SK-N-SH treated with all-trans-retinoic acid at 6 μM for 48 hours (cell line): ENCODE measurements around the gene LCN6.

Experiments used
- ATAC-seq: fragments of 200-7000 bp; cut with Tn5 transposase; 3 replicates; pipeline ENCODE4 v1.9.1; 2020; ENCODE audit warnings: mild to moderate bottlenecking, moderate library complexity
- ARNTL ChIP-seq: fragments of 450-650 bp; formaldehyde crosslinking; IDR thresholded peaks from 2 replicates; pipeline ENCODE4 v1.5.0; 2020; ENCODE audit warnings: low read depth, mild to moderate bottlenecking, moderate library complexity, borderline replicate concordance
- BACH2 ChIP-seq: fragments of 250-450 bp; sonication (Bioruptor Pico); IDR thresholded peaks from 2 replicates; pipeline ENCODE4 v1.9.0; 2021; ENCODE audit warnings: mild to moderate bottlenecking, borderline replicate concordance
- CSDC2 ChIP-seq: fragments of 250-450 bp; sonication (Bioruptor Pico); IDR thresholded peaks from 2 replicates; pipeline ENCODE4 v1.5.0; 2020; ENCODE audit warnings: mild to moderate bottlenecking, moderate library complexity
- ESRRG ChIP-seq: fragments of 250-450 bp; sonication (Bioruptor Pico); IDR thresholded peaks from 2 replicates; pipeline ENCODE4 v1.6.1; 2021; ENCODE audit warnings: mild to moderate bottlenecking
- ISL1 ChIP-seq: fragments of 250-450 bp; sonication (Bioruptor Pico); IDR thresholded peaks from 2 replicates; pipeline ENCODE4 v2.1.2; 2022; ENCODE audit warnings: mild to moderate bottlenecking, moderate library complexity
- OSR1 ChIP-seq: fragments of 250-450 bp; sonication (Bioruptor Pico); IDR thresholded peaks from 2 replicates; pipeline ENCODE4 v1.8.0; 2022; ENCODE audit warnings: moderate library complexity, mild to moderate bottlenecking, inconsistent platforms
- RARB ChIP-seq: fragments of 250-450 bp; sonication (Bioruptor Pico); IDR thresholded peaks from 2 replicates; pipeline ENCODE4 v1.8.0; 2021; ENCODE audit warnings: mild to moderate bottlenecking, moderate library complexity
- SNAI2 ChIP-seq: fragments of 250-450 bp; sonication (Bioruptor Pico); IDR thresholded peaks from 2 replicates; pipeline ENCODE4 v1.5.0; 2020; ENCODE audit warnings: mild to moderate bottlenecking, moderate library complexity
- TCF4 ChIP-seq: fragments of 250-450 bp; sonication (Bioruptor Pico); IDR thresholded peaks from 2 replicates; pipeline ENCODE4 v1.8.0; 2021; ENCODE audit warnings: mild to moderate bottlenecking, moderate library complexity, borderline replicate concordance
- TOX ChIP-seq: fragments of 250-450 bp; sonication (Bioruptor Pico); IDR thresholded peaks from 2 replicates; pipeline ENCODE4 v1.8.0; 2021; ENCODE audit warnings: mild to moderate bottlenecking, moderate library complexity, borderline replicate concordance
- ZC3H10 ChIP-seq: fragments of 250-450 bp; sonication (Bioruptor Pico); IDR thresholded peaks from 2 replicates; pipeline ENCODE4 v1.5.1; 2021; ENCODE audit warnings: mild to moderate bottlenecking, moderate library complexity
- ZFP3 ChIP-seq: fragments of 250-450 bp; sonication (Bioruptor Pico); IDR thresholded peaks from 2 replicates; pipeline ENCODE4 v1.5.0; 2020; ENCODE audit warnings: mild to moderate bottlenecking, moderate library complexity
- ZFP30 ChIP-seq: fragments of 450-650 bp; formaldehyde crosslinking; IDR thresholded peaks from 2 replicates; pipeline ENCODE4 v1.5.0; 2022; ENCODE audit warnings: mild to moderate bottlenecking, moderate library complexity
- ZNF565 ChIP-seq: fragments of 450-650 bp; formaldehyde crosslinking; conservative IDR thresholded peaks from 2 replicates; pipeline ENCODE4 v1.5.0; 2020; ENCODE audit warnings: low read depth, mild to moderate bottlenecking, moderate library complexity
- ZNF70 ChIP-seq: fragments of 450-650 bp; formaldehyde crosslinking; IDR thresholded peaks from 2 replicates; pipeline ENCODE4 v1.5.0; 2020; ENCODE audit warnings: mild to moderate bottlenecking, moderate library complexity
- ZNF8 ChIP-seq: fragments of 450-650 bp; formaldehyde crosslinking; IDR thresholded peaks from 2 replicates; pipeline ENCODE4 v1.5.0; 2020; ENCODE audit warnings: mild to moderate bottlenecking, moderate library complexity
- TF ChIP-seq, protein P1 (sequence below): fragments of 250-450 bp; sonication (Bioruptor Pico); IDR thresholded peaks from 2 replicates; pipeline ENCODE4 v1.8.0; 2020; ENCODE audit warnings: mild to moderate bottlenecking, moderate library complexity, borderline replicate concordance
- TF ChIP-seq, protein P2 (sequence below): fragments of 250-450 bp; sonication (Bioruptor Pico); IDR thresholded peaks from 2 replicates; pipeline ENCODE4 v1.5.0; 2020; ENCODE audit warnings: mild to moderate bottlenecking, moderate library complexity
- TF ChIP-seq, protein P3 (sequence below): fragments of 250-450 bp; sonication (Bioruptor Pico); IDR thresholded peaks from 2 replicates; pipeline ENCODE4 v1.8.0; 2021; ENCODE audit warnings: low read depth, mild to moderate bottlenecking, moderate library complexity, borderline replicate concordance
- TF ChIP-seq, protein P4 (sequence below): fragments of 250-450 bp; sonication (Bioruptor Pico); IDR thresholded peaks from 2 replicates; pipeline ENCODE4 v1.5.1; 2021; ENCODE audit warnings: mild to moderate bottlenecking, moderate library complexity

Gene LCN6

DNA sequence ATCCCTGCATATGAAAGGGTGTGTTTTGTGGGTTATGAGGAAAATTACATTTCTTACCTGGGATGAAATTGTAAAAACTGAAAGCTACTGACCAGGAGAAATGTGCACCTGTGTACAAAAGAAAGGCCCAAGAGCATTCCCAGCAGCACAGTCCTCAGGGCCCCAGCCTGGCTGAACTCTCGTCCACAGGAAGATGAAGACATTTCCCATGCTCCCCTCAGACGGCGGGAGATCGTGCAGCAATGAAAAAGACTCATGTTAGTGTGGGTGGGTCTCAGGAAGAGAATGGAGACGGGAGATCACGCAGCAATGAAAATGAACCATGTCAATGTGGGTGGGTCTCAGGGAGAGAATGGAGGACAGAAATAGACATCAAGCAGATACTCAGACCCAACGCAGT lies 28.6 kb upstream of the LCN6 start:
- TF ChIP-seq ARNTL (no peak), ESRRG (CRISPR knock-in tag) (no peak), CSDC2 (no peak), ZFP3 (no peak), ZC3H10 (CRISPR knock-in tag) (no peak), TCF4 (CRISPR knock-in tag) (no peak), ZNF565 (CRISPR knock-in tag) (no peak), RARB (CRISPR knock-in tag) (no peak), ZFP30 (CRISPR knock-in tag) (no peak), BACH2 (CRISPR knock-in tag) (no peak), ISL1 (CRISPR knock-in tag) (no peak), SNAI2 (CRISPR knock-in tag) (no peak)
- TF ChIP-seq, protein P1, sequence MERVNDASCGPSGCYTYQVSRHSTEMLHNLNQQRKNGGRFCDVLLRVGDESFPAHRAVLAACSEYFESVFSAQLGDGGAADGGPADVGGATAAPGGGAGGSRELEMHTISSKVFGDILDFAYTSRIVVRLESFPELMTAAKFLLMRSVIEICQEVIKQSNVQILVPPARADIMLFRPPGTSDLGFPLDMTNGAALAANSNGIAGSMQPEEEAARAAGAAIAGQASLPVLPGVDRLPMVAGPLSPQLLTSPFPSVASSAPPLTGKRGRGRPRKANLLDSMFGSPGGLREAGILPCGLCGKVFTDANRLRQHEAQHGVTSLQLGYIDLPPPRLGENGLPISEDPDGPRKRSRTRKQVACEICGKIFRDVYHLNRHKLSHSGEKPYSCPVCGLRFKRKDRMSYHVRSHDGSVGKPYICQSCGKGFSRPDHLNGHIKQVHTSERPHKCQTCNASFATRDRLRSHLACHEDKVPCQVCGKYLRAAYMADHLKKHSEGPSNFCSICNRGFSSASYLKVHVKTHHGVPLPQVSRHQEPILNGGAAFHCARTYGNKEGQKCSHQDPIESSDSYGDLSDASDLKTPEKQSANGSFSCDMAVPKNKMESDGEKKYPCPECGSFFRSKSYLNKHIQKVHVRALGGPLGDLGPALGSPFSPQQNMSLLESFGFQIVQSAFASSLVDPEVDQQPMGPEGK (CRISPR knock-in tag), result no peak
- TF ChIP-seq, protein P2, sequence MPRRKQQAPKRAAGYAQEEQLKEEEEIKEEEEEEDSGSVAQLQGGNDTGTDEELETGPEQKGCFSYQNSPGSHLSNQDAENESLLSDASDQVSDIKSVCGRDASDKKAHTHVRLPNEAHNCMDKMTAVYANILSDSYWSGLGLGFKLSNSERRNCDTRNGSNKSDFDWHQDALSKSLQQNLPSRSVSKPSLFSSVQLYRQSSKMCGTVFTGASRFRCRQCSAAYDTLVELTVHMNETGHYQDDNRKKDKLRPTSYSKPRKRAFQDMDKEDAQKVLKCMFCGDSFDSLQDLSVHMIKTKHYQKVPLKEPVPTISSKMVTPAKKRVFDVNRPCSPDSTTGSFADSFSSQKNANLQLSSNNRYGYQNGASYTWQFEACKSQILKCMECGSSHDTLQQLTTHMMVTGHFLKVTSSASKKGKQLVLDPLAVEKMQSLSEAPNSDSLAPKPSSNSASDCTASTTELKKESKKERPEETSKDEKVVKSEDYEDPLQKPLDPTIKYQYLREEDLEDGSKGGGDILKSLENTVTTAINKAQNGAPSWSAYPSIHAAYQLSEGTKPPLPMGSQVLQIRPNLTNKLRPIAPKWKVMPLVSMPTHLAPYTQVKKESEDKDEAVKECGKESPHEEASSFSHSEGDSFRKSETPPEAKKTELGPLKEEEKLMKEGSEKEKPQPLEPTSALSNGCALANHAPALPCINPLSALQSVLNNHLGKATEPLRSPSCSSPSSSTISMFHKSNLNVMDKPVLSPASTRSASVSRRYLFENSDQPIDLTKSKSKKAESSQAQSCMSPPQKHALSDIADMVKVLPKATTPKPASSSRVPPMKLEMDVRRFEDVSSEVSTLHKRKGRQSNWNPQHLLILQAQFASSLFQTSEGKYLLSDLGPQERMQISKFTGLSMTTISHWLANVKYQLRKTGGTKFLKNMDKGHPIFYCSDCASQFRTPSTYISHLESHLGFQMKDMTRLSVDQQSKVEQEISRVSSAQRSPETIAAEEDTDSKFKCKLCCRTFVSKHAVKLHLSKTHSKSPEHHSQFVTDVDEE (CRISPR knock-in tag), result no peak
- TF ChIP-seq, protein P3, sequence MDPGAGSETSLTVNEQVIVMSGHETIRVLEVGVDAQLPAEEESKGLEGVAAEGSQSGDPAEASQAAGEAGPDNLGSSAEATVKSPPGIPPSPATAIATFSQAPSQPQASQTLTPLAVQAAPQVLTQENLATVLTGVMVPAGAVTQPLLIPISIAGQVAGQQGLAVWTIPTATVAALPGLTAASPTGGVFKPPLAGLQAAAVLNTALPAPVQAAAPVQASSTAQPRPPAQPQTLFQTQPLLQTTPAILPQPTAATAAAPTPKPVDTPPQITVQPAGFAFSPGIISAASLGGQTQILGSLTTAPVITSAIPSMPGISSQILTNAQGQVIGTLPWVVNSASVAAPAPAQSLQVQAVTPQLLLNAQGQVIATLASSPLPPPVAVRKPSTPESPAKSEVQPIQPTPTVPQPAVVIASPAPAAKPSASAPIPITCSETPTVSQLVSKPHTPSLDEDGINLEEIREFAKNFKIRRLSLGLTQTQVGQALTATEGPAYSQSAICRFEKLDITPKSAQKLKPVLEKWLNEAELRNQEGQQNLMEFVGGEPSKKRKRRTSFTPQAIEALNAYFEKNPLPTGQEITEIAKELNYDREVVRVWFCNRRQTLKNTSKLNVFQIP, result no peak
- no peak for ATAC-seq

DNA sequence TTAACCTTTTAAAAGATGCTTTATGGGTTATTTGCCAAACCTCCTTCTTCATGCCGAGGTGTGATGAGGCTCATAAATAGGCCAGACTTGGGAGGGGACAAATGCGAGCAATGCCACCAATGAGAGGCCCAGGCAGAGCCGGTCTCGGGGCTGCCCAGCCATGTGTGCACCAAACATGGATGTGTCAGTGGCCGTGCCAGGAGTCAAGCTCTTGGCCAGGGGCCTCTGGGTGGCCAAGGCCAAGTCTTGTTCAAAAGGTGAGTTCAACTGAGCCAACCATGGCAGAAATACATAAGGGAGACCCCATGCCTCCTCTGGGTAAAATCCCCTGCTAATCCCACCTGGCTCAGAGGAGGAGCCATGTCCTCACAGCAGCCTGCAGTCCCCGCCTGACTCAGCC lies 26.9 kb upstream of the LCN6 start:
- TF ChIP-seq ARNTL (no peak), ZNF565 (CRISPR knock-in tag) (no peak), CSDC2 (no peak), ZFP30 (CRISPR knock-in tag) (no peak), ISL1 (CRISPR knock-in tag) (no peak), RARB (CRISPR knock-in tag) (no peak), TCF4 (CRISPR knock-in tag) (no peak), OSR1 (no peak), ZNF70 (no peak), TOX (no peak), ZC3H10 (CRISPR knock-in tag) (no peak)
- TF ChIP-seq, protein P3, result no peak
- TF ChIP-seq, protein P1 (CRISPR knock-in tag), result no peak
- no peak for ATAC-seq

DNA sequence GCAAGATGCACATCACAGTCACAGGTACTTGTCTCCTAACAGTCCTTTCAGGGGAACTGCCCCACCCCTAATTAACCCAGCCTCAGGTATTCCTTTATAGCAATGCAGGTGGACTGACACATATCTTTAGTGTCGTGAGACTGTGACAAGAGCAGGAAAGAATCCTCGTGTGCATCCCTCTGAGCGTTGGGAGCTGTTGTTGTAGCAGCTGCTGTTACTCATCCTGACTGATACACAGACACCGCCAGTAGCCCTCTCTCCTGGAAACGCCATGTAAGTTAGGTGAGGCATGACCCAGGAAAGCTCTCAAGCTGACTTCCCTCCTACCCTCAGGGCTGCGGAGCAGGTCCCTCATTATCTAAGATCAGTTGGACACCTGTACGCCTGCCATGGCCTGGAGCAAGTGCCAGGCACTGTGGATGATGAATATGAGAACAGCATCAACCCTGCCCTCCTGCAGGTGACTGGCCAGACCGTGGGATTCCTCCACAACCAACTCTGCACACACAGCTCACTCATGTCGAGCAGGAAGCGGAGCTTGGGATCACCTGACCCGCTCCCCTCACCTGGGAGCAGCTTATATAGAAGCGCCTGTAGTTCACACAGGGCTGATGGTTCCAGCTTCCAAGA lies 26.2 kb upstream of the LCN6 start:
- no peak for ATAC-seq

More for the DNA sequence above, 26.2 kb upstream of the LCN6 start:
- no peak for TF ChIP-seq OSR1
- no peak for TF ChIP-seq SNAI2 (CRISPR knock-in tag)
- TF ChIP-seq ZNF70, result no peak
- TF ChIP-seq TOX, result no peak
- no peak for TF ChIP-seq ZC3H10 (CRISPR knock-in tag)
- TF ChIP-seq, protein P4, sequence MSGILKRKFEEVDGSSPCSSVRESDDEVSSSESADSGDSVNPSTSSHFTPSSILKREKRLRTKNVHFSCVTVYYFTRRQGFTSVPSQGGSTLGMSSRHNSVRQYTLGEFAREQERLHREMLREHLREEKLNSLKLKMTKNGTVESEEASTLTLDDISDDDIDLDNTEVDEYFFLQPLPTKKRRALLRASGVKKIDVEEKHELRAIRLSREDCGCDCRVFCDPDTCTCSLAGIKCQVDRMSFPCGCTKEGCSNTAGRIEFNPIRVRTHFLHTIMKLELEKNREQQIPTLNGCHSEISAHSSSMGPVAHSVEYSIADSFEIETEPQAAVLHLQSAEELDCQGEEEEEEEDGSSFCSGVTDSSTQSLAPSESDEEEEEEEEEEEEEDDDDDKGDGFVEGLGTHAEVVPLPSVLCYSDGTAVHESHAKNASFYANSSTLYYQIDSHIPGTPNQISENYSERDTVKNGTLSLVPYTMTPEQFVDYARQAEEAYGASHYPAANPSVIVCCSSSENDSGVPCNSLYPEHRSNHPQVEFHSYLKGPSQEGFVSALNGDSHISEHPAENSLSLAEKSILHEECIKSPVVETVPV (CRISPR knock-in tag), result no peak
- no peak for TF ChIP-seq ZNF565 (CRISPR knock-in tag)
- TF ChIP-seq ISL1 (CRISPR knock-in tag), result no peak
- no peak for TF ChIP-seq RARB (CRISPR knock-in tag)
- no peak for TF ChIP-seq BACH2 (CRISPR knock-in tag)
- TF ChIP-seq ZNF8 (CRISPR knock-in tag), result no peak
- TF ChIP-seq, protein P2 (CRISPR knock-in tag), result no peak
